Anterior cingulate cortex (tissue), 58 donors: ENCODE data around the gene ANKRD33B.

Experiments
- DNase-seq, 58 donors: peaks; one replicate each; lab custom pipeline; 2025; lab: John Stamatoyannopoulos, UW

ANKRD33B gene

GRCh38 chr5:10576790-10577189, 12.9 kb downstream of the ANKRD33B start:
- peak in 9 of 58 donors; percentile 18 to 57 (median 36) for DNase-seq

- DNase-seq, result no peak
Observed at GRCh38 chr5:10577371-10578292, 13.8 kb downstream of the ANKRD33B start.

- no peak for DNase-seq
Observed at GRCh38 chr5:10578293-10578665, 14.4 kb downstream of the ANKRD33B start.

- DNase-seq, result no peak
Observed at GRCh38 chr5:10578869-10579268, 15.0 kb downstream of the ANKRD33B start.

DNA sequence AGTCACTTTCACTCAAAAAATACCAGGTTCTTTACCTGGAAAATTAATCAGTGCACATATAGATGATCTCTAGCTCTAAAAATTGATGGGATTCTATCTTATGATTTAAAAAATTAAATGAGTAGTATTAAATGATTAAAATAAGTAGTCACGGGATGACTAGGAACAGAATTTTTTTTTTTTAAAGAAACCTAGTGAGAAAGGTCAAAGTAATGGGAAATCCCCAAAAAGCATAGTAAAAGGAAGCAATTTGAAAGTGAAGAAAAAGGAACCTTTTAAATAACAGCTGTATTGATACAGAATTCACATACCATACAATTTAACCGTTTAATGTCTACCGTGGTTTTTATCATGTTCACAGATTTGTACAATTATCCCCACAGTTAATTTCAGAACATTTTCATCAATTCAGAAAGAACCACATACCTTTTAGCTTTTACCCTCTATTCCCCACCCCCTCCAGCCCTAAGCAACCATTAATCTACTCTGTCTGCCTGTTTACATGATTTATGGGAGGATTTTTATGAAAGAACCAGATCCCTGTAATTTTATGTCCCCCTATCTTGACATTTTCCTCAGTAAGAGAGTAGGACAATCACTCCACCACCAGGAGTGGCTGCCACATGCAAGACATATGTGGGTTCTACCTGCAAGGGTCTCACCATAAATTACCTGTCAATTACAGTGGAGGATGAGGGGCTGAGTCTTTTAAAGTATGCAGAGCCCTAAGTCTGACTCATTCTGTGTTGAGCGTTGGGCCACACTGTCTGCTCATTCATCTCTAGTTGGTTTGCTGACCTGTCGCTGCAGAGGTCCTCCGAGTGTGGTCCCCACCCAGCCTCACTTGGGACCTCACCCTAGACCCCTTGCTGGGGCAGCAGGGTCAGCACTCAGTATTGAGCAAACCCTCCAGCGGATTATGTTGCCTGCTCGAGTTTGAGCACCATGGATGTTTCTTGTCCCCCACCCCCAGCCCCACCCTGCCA, 16.0 kb downstream of the ANKRD33B start:
- DNase-seq, result no peak

DNA sequence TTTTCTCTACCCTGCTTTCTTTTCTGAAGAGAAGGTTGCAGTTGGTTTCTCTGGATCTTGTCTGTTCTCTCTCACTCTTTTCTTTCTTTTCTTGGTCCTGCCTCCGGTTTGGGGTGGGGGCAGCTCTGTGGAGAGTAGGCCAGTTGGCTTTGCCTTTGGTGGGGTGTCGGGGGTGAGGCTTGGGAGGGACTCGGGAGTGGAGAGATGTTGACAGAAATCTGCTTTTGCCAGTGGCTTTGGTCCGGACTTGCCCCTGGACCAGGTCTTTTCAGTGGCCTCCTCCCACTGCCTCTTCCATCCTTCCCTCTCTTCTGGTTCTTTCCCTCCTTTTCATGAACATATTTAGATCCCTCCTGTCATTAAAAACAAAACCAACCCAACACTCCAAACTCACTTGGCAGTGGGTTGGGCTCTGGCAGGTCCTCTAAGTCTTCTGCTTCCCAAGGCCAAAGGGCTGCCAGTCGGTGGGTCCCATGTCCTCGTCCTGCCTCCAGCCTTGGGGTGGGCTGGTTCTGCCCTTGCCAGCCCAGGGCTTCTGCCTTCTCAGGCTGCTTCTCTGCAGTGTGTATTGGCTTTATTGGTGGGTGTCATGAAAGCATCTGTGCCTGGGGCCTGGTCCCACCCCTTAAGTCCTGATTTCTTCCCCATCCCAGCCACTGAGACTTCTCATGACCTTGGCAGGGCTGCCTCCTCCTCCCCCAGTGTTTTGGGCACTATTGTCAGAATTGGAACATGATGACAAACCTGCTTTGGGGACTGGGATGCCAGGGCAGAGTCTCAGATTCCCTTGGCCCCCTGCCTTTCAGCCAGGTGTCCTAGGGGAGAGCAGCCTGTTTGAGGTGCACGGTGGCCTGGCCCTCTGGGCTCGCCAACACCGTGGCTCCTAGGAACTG, 16.9 kb downstream of the ANKRD33B start:
- no peak for DNase-seq

DNA sequence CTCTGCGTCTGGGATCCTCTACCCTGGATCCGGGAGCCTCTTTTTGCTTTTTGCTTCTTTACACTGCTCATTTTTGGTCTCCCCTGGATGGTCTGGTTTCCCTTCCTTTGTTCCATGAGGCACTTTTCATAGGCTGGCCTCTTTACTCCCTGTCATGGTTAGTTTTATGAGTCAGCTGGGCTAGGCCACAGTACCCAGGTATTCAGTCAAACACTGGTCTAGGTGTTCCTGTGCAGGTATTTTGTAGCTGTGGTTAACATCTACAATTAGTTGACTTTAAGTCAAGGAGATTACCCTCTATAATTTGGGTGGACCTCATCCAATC, 17.5 kb downstream of the ANKRD33B start:
- no peak for DNase-seq

DNA sequence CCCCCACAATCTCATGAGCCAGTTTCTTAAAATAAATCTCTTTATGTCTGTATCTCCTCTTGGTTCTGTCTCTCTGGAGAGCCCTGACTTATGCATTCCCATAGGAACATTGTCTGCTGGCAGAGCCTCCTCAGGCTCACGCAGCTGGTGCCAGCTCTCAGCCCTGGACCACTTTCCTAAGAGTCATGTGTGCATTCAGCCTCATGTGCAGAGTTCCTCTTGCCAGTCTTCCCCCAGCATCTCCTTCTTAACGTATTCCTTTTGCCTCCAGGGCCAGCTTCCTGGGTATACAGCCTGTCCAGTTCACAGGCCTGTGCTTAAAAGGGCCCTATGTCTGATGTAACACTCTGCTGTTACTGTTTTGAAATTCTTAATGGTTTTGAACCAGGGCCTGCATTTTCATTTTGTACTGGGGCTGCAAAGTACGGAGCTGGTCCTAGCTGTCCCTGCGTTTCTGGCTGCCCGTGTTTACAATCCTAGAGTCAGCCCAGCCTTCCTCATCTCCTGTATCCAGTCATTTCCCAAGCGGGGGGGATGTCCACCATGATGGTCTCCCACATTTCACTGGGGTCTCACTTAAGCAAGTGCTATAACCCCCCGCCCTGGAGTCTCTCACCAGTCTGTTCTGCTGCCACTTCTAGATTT, 18.1 kb downstream of the ANKRD33B start:
- DNase-seq, result peak in 22 of 58 donors; percentile 15 to 83 (median 42)

DNA sequence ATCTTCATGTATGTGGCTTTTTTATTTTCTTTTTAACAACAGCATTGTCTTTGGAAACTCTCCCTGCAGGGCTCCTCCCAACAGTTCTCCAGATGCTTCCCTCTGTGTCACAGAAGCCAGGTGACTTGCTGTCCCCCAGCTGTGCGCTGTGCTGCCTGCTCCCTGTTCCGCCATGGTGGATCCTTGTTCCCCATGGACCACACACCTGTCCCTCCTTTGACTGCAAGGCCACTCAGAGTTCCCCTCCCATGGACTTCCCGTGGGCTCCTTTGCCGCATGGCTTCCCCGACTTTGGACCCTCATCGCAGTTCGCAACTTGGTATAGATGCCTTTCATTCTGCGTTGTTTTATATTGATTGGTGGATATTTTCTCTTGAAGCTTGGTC, 18.6 kb downstream of the ANKRD33B start:
- DNase-seq, result no peak

- no peak for DNase-seq
Observed at GRCh38 chr5:10583663-10584572, 20.0 kb downstream of the ANKRD33B start.

- DNase-seq, result no peak
Observed at GRCh38 chr5:10584714-10585517, 21.0 kb downstream of the ANKRD33B start.

DNA sequence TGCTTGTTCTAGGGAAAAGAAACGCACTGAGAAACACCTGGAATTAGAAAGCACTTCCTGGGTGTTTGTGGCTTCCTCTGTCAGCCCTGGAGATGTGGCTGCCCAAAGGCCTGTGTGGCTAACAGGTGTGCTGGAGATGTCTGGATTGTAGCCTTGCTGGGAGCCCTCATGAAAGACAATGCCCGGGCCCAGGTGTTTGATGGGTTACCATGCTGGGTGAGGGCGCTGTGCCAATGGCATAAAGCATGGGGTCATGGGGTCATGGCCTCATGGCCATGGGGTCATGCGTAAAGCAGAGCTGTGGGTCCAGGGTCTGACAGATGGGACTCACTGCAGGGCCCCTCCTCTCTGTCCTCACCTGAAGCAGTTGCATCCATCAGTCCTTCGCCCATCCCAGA, 21.6 kb downstream of the ANKRD33B start:
- DNase-seq, result no peak

DNA sequence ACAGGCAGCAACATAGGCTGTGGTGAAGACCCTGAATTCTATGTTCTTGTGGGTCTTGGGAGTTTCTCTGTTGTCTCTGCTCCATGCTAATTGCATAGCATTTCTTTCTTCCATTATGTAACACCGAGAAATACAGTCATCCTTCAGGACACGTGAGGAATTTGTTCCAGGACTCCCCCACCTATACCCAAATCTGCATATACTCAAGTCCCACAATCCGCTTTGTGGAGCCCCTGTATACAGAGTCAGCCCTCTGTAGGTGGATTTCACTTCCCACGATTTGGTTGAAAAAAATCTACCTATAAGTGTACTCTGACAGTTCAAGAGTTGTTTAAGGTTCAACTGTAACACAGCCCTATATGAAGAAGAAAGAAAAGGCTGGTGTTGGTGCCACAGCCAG, 22.1 kb downstream of the ANKRD33B start:
- DNase-seq, result no peak

DNA sequence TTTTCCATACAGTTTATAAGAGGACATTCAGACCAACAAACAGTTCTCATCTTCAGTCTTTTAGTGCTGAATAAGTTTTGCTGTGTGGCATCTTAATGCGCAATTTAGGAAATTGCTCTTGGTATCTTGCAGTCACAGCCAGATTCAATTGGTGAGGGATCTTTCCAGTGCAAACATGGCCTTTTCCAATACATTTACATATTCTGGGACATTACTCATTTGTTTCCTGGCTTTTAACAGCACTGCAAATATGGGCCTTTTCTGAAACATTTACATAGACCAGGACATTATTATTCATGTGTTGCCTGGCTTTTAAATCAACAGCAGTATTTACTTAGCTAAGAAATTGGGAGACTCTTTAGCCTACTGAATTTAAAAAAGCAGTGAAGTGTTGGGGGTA, 22.7 kb downstream of the ANKRD33B start:
- DNase-seq, result no peak

GRCh38 chr5:10588109-10588775, 24.4 kb downstream of the ANKRD33B start:
- DNase-seq, result no peak

GRCh38 chr5:10588779-10589447, 25.0 kb downstream of the ANKRD33B start:
- no peak for DNase-seq
